Measurements from ENCODE around the gene MYO18B. TPM values are rescaled to one million over a fixed set of nuclear protein-coding genes. Genes with fewer than 3 reads are reported as not detected.

The MYO18B gene
- total RNA-seq, 1 donor from 2014 or later = 12.0 TPM

DNA sequence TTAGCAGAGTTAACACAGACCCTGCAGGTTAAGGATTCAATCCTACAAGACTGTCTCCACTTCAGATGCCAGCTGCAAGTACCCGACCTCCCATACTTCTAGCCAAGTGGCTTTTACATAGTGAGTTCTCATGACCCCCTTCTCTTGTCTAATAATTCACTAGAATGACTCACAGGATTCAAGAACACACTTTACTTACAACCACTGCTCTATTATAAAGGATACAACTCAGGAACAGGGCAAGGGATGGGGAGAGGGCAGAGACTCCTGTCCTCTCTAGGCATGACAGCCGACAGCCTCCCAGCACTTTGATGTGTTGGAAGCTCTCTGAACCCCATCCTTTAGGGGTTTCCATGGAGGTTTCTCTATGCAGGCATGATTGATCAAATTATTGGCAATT lies 60.0 kb downstream of the MYO18B start:
- Histone ChIP-seq H3K4me1 (no peaks in the 10 kb centered on the region), H3K4me3 (no peak overlapping the region), H3K27me3 (no peaks in the 10 kb centered on the region), H3K27ac (no peak overlapping the region), H3K36me3 (peaks cover 0 to 35% of the 10 kb centered on the region in 2 donors), H3K9me3 (no peaks in the 10 kb centered on the region)
- intact Hi-C loops (cut with DNase I) = no loop called here
- TF ChIP-seq, protein P1, sequence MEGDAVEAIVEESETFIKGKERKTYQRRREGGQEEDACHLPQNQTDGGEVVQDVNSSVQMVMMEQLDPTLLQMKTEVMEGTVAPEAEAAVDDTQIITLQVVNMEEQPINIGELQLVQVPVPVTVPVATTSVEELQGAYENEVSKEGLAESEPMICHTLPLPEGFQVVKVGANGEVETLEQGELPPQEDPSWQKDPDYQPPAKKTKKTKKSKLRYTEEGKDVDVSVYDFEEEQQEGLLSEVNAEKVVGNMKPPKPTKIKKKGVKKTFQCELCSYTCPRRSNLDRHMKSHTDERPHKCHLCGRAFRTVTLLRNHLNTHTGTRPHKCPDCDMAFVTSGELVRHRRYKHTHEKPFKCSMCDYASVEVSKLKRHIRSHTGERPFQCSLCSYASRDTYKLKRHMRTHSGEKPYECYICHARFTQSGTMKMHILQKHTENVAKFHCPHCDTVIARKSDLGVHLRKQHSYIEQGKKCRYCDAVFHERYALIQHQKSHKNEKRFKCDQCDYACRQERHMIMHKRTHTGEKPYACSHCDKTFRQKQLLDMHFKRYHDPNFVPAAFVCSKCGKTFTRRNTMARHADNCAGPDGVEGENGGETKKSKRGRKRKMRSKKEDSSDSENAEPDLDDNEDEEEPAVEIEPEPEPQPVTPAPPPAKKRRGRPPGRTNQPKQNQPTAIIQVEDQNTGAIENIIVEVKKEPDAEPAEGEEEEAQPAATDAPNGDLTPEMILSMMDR (IDR thresholded peaks at IDR 0.05) = no peak
- no peak for DNase-seq (ENCODE audit: low spot score in 2 of 2)

DNA sequence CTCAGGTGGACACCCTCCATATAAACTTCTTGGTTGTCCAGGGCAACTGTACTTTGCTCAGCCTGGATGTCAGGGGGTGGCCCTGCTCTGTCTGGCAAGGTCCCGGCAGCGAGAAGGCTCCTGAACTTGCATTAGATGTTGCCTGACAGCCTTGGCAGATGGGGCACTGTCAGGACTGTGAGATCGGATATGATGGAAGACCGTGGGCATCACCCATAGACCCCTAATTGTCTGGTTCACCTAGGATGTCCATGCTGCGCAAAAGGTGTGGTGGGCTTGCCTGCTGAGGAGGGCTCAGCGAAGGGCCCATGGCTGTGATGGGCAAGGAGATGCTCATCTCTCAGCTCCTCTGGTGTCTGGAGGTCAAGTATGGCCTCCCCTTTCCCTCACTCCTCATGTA lies 62.7 kb downstream of the MYO18B start:
- Histone ChIP-seq H3K4me1 (no peaks in the 10 kb centered on the region), H3K4me3 (no peak overlapping the region), H3K27me3 (no peaks in the 10 kb centered on the region), H3K9me3 (no peaks in the 10 kb centered on the region), H3K27ac (no peak overlapping the region), H3K36me3 (peaks cover 5 to 33% of the 10 kb centered on the region in 2 donors)
- TF ChIP-seq, protein P1 (IDR thresholded peaks at IDR 0.05) = no peak
- intact Hi-C loops (cut with DNase I) = no loop called here
- no peak for DNase-seq (ENCODE audit: low spot score in 2 of 2)

DNA sequence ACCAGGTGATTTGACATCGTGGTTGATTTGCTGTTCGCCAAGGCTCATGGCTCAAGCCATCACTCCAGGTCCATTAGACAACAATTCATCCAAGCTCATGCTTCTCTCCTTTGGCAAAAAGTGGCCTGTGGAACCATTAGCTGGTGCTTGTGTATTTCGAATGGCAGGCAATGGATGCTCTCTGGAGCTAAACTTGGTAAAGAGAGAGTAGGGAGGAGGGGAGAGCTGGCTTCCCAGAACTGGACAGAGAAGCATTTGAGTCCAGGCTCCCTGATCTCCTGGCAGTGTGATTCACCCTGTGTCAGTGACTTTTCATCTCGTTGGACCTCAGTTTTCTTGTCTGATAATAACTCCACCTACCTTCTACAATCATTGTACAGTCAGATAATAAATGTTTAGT lies 64.6 kb downstream of the MYO18B start:
- Histone ChIP-seq H3K9me3 (no peaks in the 10 kb centered on the region), H3K27ac (no peak overlapping the region), H3K4me3 (no peak overlapping the region), H3K27me3 (no peaks in the 10 kb centered on the region), H3K36me3 (peaks cover 5 to 28% of the 10 kb centered on the region in 2 donors), H3K4me1 (no peaks in the 10 kb centered on the region)
- TF ChIP-seq, protein P1 (IDR thresholded peaks at IDR 0.05) = no peak
- DNase-seq (ENCODE audit: low spot score in 2 of 2) = no peak
- intact Hi-C loops (cut with DNase I) = no loop called here

DNA sequence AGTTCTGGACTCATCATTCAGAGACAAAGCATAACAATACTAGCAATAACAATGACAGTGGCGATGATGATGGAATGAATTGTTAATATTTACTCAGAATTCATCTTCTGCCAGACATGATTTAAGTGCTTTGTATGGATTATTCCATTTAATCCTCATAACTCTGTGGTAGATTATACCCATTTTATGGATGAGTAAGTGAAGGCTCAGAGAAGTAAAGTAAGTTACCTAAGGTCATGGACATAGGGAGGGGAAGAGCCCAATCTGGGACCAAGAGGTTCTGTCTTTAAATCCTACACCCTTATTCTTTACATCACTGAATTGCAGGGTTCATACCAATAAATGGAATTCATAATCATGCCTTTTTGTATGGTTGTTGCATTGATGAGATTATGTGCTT lies 72.7 kb downstream of the MYO18B start:
- intact Hi-C loops (cut with DNase I) = no loop called here
- H3K4me3 ChIP-seq = no peak overlapping the region
- no peaks in the 10 kb centered on the region for H3K9me3 ChIP-seq
- H3K27ac ChIP-seq = no peak overlapping the region
- no peaks in the 10 kb centered on the region for H3K4me1 ChIP-seq
- no peaks in the 10 kb centered on the region for H3K27me3 ChIP-seq
- no peaks in the 10 kb centered on the region for H3K36me3 ChIP-seq
- TF ChIP-seq, protein P1 (IDR thresholded peaks at IDR 0.05) = no peak
- DNase-seq (ENCODE audit: low spot score in 2 of 2) = no peak

DNA sequence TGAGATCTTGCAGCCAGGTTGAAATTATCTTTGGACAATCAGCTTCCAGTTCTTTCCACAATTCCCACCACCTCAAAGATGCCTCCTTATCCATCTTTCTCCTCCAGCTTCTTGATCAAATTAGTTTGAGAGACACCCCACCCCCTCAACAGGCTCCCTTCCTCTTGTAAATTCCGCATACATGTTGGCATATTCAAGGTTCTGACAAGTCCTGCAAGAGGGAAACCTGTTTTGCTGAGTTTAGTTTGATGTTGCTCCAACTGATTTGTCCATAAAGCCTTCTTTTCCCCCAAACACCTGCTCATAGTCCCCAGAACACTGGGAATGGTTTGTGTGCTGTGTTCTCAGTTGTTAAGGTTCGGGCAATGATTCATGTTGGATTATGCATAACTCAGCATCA lies 73.6 kb downstream of the MYO18B start:
- no peaks in the 10 kb centered on the region for H3K9me3 ChIP-seq
- H3K27me3 ChIP-seq = no peaks in the 10 kb centered on the region
- H3K4me1 ChIP-seq = no peaks in the 10 kb centered on the region
- intact Hi-C loops (cut with DNase I) = no loop called here
- H3K27ac ChIP-seq = no peak overlapping the region
- H3K36me3 ChIP-seq = peaks cover 0 to 8% of the 10 kb centered on the region in 2 donors
- DNase-seq (ENCODE audit: low spot score in 2 of 2) = no peak
- TF ChIP-seq, protein P1 (IDR thresholded peaks at IDR 0.05) = no peak
- H3K4me3 ChIP-seq = no peak overlapping the region

DNA sequence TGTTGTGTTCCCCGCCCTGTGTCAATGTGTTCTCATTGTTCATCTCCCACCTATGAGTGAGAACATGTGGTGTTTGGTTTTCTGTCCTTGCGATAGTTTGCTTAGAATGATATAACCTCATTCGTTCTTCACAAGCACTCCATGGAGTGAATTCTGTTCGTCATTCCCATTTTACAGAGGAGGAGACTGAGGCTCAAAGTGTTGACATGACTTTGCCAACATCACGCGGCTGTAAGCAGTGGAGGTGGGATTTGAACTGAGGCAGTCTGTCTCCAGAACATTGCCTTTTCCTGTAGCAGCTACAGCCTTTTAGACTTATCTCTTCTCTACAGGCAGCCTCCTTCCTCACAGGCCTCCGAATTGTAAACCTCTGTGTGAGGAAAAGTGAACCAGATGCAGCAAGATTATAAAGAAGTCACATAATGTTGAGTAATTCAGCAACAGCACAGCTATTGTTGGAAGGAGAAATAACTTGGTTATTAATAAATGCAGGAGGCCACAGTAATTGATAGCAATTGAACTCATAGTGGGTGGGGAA lies 74.6 kb downstream of the MYO18B start:
- TF ChIP-seq, protein P1 (IDR thresholded peaks at IDR 0.05) = no peak
- Histone ChIP-seq H3K9me3 (no peaks in the 10 kb centered on the region), H3K27ac (no peak overlapping the region), H3K4me3 (no peak overlapping the region), H3K4me1 (no peaks in the 10 kb centered on the region), H3K27me3 (no peaks in the 10 kb centered on the region), H3K36me3 (peaks cover 0 to 10% of the 10 kb centered on the region in 2 donors)
- DNase-seq (ENCODE audit: low spot score in 2 of 2) = no peak
- intact Hi-C loops (cut with DNase I) = no loop called here

Measured in ascending aorta (tissue), 2 donors.